ENCODE results near the gene PATL2. TPM values are rescaled to one million over a fixed set of nuclear protein-coding genes. Genes with fewer than 3 reads are reported as not detected.
"Not testable (repeated sequence)": the region's sequence is repeated elsewhere in the genome, so short reads cannot be mapped to it uniquely, and the experiment has no call there.

The PATL2 gene
- total RNA-seq, 1 experiment from 2014 or later: not detected

GRCh38 chr15:44726568-44727484, 15.7 kb upstream of the PATL2 start:
- Histone ChIP-seq H3K27me3 (no peaks in the 10 kb centered on the region), H3K27ac (peak overlapping the region; percentile 38), H3K4me1 (peaks cover 22% of the 10 kb centered on the region), H3K4me3 (no peak overlapping the region), H3K36me3 (no peaks in the 10 kb centered on the region), H3K9me3 (replicated peaks) (no peaks in the 10 kb centered on the region)
- peak; percentile 68 to 82 for DNase-seq

GRCh38 chr15:44726136-44726535, 15.0 kb upstream of the PATL2 start:
- Histone ChIP-seq H3K9me3 (replicated peaks) (no peaks in the 10 kb centered on the region), H3K36me3 (no peaks in the 10 kb centered on the region), H3K27me3 (no peaks in the 10 kb centered on the region), H3K27ac (peak overlapping the region; percentile 38), H3K4me3 (no peak overlapping the region), H3K4me1 (peaks cover 22% of the 10 kb centered on the region)
- no peak for DNase-seq

DNA sequence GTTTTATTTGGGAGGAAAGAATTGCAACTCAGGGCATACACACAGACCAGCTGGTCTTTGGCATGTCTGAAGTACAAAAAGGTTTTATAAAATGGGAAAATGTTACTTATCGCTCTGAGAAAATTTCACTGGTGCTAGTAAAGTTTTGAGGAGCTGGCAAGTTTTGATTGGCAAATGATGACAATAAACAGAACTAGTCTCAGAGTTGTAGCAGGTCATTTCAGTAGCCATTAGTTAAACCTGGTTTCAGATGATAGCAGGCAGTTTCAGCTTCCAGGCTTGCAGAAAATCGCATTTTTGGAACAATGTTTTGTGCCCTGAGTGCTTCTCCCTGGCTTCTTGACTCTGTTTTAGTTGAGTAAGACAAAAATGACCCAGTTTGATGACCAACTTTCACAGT, 10.9 kb upstream of the PATL2 start:
- no peaks in the 10 kb centered on the region for H3K27me3 ChIP-seq

DNA sequence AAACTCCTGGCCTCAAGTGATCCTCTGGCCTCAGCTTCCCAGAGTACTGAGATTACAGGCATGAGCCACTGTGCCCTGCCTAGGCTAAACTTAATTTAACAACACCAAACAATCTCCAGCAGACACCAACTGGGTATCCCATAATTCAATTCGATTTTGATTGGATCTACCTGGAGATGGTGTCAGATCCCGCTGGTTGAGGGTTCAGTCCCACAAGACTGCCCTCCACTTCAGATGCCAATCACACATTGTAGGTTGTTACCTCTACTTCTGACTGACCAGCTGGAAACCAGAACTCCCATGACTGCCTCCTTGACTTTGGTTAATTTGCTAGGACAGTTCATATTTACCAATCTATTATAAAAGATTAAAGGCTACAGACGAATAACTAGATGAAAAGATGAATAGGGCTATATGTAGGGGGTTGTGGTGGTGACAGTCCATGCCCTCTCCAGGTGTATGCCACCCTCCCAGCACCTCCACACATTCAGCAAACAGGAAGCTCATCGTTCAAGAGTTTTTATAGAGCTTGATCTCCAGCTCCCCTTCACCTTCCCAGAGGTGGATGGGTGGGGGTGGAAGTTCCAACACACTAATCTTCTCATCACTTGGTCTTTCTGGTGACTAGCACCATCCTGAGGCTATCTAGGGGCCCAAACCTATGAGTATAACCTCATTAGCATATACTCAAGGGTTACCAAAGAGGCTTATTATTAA, 9.5 kb upstream of the PATL2 start:
- Histone ChIP-seq H3K4me3 (no peak overlapping the region), H3K36me3 (peaks cover 34% of the 10 kb centered on the region), H3K27me3 (no peaks in the 10 kb centered on the region), H3K27ac (no peak overlapping the region), H3K4me1 (no peaks in the 10 kb centered on the region), H3K9me3 (replicated peaks) (no peaks in the 10 kb centered on the region)
- no peak for DNase-seq

More for the DNA sequence above, 10.9 kb upstream of the PATL2 start:
- DNase-seq: no peak
- H3K4me3 ChIP-seq: no peak overlapping the region
- H3K36me3 ChIP-seq: peaks cover 20% of the 10 kb centered on the region
- no peaks in the 10 kb centered on the region for H3K9me3 ChIP-seq (replicated peaks)
- no peak overlapping the region for H3K27ac ChIP-seq
- H3K4me1 ChIP-seq: peaks cover 9% of the 10 kb centered on the region

DNA sequence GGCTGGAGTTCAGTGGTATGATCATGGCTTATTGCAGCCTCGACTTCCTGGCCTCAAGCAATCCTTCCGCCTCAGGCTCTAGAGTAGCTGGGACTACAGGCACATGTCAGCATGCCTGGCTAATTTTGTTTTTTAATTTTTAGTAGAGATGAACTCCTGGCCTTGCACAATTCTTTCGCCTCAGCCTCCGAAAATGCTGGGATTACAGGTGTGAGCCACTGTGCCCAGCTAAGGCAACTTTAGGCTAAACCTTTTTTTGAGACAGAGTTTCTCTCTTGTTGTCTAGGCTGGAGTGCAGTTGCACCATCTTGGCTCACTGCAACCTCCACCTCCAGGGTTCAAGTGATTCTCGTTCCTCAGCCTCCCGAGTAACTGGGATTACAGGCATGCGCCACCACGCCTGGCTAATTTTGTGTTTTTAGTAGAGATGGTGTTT, 8.9 kb upstream of the PATL2 start:
- not testable (repeated sequence) for DNase-seq

GRCh38 chr15:44719293-44719999, 8.3 kb upstream of the PATL2 start:
- DNase-seq: peak in 1 of 2 experiments; percentile 20
- Histone ChIP-seq H3K4me1 (no peaks in the 10 kb centered on the region), H3K27me3 (no peaks in the 10 kb centered on the region), H3K27ac (no peak overlapping the region), H3K36me3 (peaks cover 41% of the 10 kb centered on the region), H3K4me3 (no peak overlapping the region), H3K9me3 (replicated peaks) (no peaks in the 10 kb centered on the region)

More for the DNA sequence above, 8.9 kb upstream of the PATL2 start:
- H3K4me1 ChIP-seq; H3K4me3 ChIP-seq; H3K9me3 ChIP-seq (replicated peaks); H3K27me3 ChIP-seq; H3K27ac ChIP-seq: not testable (repeated sequence)
- peaks cover 39% of the 10 kb centered on the region for H3K36me3 ChIP-seq

DNA sequence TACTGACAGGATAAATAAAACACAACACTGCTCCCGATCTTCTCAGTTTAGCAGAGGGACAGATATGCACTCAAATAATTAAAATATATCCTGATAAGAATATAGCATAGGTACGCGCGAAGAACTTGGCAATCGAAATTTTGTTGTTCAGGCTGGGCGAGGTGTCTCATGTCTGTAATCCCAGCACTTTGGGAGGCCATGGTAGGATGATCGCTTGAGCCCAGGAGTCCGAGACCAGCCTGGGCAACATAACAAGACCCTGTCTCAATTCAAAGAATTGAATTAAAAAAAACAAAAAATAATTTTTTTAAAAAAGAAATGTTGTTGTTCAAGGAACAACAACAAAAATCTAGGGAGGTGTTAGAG, 7.8 kb upstream of the PATL2 start:
- Histone ChIP-seq H3K9me3 (replicated peaks) (no peaks in the 10 kb centered on the region), H3K4me1 (no peaks in the 10 kb centered on the region), H3K27ac (no peak overlapping the region), H3K4me3 (no peak overlapping the region), H3K36me3 (peaks cover 41% of the 10 kb centered on the region), H3K27me3 (no peaks in the 10 kb centered on the region)
- no peak for DNase-seq

DNA sequence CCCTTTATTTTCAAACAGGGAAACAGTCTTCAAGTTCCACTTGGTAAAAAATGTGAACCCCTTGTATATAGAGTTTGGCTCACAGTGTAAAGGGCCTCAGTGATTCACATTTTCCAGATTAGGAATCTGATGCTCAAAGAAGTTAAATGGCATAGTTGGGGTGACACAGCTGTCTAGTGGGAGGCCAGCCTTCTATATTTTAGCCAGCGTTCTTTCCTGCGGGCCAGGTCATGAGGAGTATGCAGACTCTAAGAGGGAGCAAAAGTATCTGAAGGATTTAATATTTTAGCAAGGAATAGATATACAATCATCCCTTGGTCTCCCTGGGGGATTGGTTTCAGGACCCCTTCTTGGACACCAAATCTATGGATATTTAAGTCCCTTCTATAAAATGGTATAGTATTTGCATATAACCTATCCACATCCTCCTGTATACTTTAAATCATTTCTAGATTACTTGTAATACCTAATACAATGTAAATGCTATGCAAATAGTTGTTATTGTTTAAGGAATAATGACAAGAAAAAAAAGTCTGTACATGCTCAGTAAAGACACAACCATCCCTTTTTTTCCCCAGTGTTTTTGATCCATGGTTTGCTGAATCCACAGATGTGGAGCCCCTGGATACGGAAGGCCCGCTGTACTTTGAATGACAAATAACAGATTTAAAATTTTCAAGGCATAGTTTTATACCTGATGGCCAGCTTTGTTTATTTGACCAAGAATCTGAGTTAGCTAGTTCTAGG, 7.2 kb upstream of the PATL2 start:
- DNase-seq: no peak
- 0 out of 2 replicates have a peak, but pooled peaks cover 2% of the 10 kb centered on the region for H3K4me1 ChIP-seq
- H3K27ac ChIP-seq: no peak overlapping the region
- no peaks in the 10 kb centered on the region for H3K27me3 ChIP-seq
- peaks cover 41% of the 10 kb centered on the region for H3K36me3 ChIP-seq
- H3K9me3 ChIP-seq (replicated peaks): no peaks in the 10 kb centered on the region
- no peak overlapping the region for H3K4me3 ChIP-seq

DNA sequence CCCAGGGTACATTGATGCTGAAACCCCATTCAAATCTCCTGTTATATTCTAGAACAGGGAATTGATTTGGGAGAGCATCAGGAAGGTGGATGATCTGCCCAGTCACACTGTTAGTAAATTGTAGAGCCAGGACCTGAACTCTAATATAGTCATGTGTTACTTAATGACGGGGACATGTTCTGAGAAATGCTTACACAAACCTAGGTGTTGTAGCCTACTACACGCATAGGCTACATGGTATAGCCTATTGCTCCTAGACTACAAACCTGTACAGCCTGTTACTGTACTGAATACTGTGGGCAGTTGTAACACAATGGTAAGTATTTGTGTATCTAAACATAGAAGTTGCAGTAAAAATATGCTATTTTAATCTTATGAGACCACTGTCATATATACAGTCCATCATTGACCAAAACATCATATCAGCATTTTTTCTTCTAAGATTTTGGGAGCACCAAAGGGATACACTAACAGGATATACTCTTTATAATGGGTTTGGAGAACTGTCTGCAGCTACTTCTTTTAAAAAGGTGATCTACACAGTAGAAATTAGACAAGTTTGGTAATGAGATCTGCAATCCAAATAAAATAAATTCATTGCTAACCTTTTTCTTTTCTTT, 6.0 kb upstream of the PATL2 start:
- no peak for DNase-seq
- H3K9me3 ChIP-seq (replicated peaks): no peaks in the 10 kb centered on the region
- peaks cover 41% of the 10 kb centered on the region for H3K36me3 ChIP-seq
- H3K27me3 ChIP-seq: no peaks in the 10 kb centered on the region
- no peak overlapping the region for H3K4me3 ChIP-seq
- H3K4me1 ChIP-seq: 0 out of 2 replicates have a peak, but pooled peaks cover 6% of the 10 kb centered on the region
- no peak overlapping the region for H3K27ac ChIP-seq

DNA sequence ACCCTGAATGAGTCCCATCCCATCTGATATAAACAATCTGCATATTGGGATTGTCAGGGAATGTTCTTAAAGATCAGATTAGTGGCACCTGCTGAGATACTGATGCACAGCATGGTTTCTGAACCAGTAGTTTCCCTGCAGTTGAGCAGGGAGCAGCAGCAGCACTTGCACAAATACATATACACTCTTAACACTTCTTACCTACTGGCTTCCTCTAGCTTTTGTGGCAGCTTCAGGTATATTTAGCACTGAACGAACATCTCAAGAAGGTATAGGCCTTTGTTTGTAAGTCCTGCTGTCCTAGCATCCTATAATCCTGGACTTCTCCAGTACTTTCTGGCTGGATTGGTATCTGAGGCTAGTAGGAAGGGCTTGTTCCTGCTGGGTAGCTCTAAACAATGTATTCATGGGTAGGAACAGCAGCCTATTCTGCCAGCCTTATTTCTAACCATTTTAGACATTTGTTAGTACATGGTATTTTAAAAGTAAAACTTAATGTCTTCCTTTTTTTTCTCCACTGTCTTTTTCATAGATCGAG, 4.7 kb upstream of the PATL2 start:
- Histone ChIP-seq H3K4me1 (0 out of 2 replicates have a peak, but pooled peaks cover 6% of the 10 kb centered on the region), H3K4me3 (no peak overlapping the region), H3K36me3 (peaks cover 41% of the 10 kb centered on the region), H3K27ac (no peak overlapping the region), H3K27me3 (no peaks in the 10 kb centered on the region), H3K9me3 (replicated peaks) (no peaks in the 10 kb centered on the region)
- no peak for DNase-seq

DNA sequence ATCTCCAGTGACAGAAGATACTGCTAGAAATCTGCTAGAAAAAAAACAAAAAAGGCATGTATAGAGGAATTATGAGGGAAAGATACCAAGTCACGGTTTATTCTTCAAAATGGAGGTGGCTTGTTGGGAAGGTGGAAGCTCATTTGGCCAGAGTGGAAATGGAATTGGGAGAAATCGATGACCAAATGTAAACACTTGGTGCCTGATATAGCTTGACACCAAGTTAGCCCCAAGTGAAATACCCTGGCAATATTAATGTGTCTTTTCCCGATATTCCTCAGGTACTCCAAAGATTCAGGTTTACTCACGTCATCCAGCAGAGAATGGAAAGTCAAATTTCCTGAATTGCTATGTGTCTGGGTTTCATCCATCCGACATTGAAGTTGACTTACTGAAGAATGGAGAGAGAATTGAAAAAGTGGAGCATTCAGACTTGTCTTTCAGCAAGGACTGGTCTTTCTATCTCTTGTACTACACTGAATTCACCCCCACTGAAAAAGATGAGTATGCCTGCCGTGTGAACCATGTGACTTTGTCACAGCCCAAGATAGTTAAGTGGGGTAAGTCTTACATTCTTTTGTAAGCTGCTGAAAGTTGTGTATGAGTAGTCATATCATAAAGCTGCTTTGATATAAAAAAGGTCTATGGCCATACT, 4.1 kb upstream of the PATL2 start:
- H3K4me1 ChIP-seq: 0 out of 2 replicates have a peak, but pooled peaks cover 6% of the 10 kb centered on the region
- no peak for DNase-seq

DNA sequence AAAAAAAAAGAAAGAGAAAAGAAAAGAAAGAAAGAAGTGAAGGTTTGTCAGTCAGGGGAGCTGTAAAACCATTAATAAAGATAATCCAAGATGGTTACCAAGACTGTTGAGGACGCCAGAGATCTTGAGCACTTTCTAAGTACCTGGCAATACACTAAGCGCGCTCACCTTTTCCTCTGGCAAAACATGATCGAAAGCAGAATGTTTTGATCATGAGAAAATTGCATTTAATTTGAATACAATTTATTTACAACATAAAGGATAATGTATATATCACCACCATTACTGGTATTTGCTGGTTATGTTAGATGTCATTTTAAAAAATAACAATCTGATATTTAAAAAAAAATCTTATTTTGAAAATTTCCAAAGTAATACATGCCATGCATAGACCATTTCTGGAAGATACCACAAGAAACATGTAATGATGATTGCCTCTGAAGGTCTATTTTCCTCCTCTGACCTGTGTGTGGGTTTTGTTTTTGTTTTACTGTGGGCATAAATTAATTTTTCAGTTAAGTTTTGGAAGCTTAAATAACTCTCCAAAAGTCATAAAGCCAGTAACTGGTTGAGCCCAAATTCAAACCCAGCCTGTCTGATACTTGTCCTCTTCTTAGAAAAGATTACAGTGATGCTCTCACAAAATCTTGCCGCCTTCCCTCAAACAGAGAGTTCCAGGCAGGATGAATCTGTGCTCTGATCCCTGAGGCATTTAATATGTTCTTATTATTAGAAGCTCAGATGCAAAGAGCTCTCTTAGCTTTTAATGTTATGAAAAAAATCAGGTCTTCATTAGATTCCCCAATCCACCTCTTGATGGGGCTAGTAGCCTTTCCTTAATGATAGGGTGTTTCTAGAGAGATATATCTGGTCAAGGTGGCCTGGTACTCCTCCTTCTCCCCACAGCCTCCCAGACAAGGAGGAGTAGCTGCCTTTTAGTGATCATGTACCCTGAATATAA, 2.2 kb upstream of the PATL2 start:
- no peaks in the 10 kb centered on the region for H3K27me3 ChIP-seq
- peak in 1 of 2 experiments; percentile 47 for DNase-seq
- peaks cover 34% of the 10 kb centered on the region for H3K36me3 ChIP-seq
- H3K27ac ChIP-seq: no peak overlapping the region
- 0 out of 2 replicates have a peak, but pooled peaks cover 6% of the 10 kb centered on the region for H3K4me1 ChIP-seq
- no peaks in the 10 kb centered on the region for H3K9me3 ChIP-seq (replicated peaks)
- H3K4me3 ChIP-seq: peak overlapping the region; percentile 87

More for the DNA sequence above, 4.1 kb upstream of the PATL2 start:
- Histone ChIP-seq H3K27ac (no peak overlapping the region), H3K9me3 (replicated peaks) (no peaks in the 10 kb centered on the region), H3K36me3 (peaks cover 41% of the 10 kb centered on the region), H3K4me3 (no peak overlapping the region), H3K27me3 (no peaks in the 10 kb centered on the region)

All from SJCRH30 (cell line).